PC-3 (cell line): ENCODE results near the gene NOD1.

Source experiments
- EZH2 ChIP-seq: fragments of 300-600 bp; sonication (generic); IDR thresholded peaks from one replicate; pipeline ENCODE4 v1.6.1; 2017; ENCODE audit warnings: antibody characterized with exemption, mild to moderate bottlenecking, low read length; ENCODE audit not compliant: unreplicated experiment
- EZH2phosphoT487 ChIP-seq: fragments of 300-600 bp; sonication (generic); IDR thresholded peaks from 2 replicates; pipeline ENCODE4 v1.6.1; 2018; ENCODE audit warnings: mild to moderate bottlenecking, antibody characterized with exemption, low read length, borderline replicate concordance
- TF ChIP-seq, protein P1 (sequence below): fragments of 300-600 bp; sonication (generic); conservative IDR thresholded peaks from 2 replicates; pipeline ENCODE4 v1.5.1; 2017; ENCODE audit warnings: antibody characterized with exemption, low read depth, mild to moderate bottlenecking, low read length

DNA sequence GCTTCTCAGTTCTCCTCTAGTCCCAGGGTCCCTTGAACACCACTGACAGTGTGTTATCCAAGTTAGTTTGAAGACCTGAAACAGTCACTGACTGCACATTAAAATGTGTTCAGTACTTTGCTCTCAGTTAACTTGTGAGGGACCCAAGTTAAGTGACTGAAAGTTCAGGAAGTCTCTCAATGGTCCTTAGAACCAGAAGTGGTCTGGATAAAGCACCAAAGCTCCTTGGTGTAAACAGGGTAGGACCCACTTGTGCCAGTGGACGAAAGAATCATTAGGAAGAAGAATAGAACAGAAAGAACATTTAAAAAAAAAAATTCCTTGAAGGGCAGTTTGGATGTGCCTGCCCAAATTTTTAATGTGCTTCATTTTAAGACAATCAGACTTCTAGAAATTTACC lies 45.1 kb downstream of the NOD1 start:
- TF ChIP-seq, protein P1, sequence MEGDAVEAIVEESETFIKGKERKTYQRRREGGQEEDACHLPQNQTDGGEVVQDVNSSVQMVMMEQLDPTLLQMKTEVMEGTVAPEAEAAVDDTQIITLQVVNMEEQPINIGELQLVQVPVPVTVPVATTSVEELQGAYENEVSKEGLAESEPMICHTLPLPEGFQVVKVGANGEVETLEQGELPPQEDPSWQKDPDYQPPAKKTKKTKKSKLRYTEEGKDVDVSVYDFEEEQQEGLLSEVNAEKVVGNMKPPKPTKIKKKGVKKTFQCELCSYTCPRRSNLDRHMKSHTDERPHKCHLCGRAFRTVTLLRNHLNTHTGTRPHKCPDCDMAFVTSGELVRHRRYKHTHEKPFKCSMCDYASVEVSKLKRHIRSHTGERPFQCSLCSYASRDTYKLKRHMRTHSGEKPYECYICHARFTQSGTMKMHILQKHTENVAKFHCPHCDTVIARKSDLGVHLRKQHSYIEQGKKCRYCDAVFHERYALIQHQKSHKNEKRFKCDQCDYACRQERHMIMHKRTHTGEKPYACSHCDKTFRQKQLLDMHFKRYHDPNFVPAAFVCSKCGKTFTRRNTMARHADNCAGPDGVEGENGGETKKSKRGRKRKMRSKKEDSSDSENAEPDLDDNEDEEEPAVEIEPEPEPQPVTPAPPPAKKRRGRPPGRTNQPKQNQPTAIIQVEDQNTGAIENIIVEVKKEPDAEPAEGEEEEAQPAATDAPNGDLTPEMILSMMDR: no peak
- TF ChIP-seq EZH2phosphoT487 (no peak), EZH2 (no peak)
